ENCODE measurements around the gene NOP56. TPM values are rescaled to one million over a fixed set of nuclear protein-coding genes. Genes with fewer than 3 reads are reported as not detected.
"Not testable (repeated sequence)": the region's sequence is repeated elsewhere in the genome, so short reads cannot be mapped to it uniquely, and the experiment has no call there.

NOP56 gene
- total RNA-seq, 1 experiment from 2014 or later: 268 TPM

GRCh38 chr20:2682040-2682439, 29.6 kb downstream of the NOP56 start:
- DNase-seq (ENCODE audit: low read depth): not testable (repeated sequence)

GRCh38 chr20:2684817-2685216, 32.4 kb downstream of the NOP56 start:
- not testable (repeated sequence) for DNase-seq (ENCODE audit: low read depth)

- no peak for DNase-seq (ENCODE audit: low read depth)
Observed at GRCh38 chr20:2687514-2687913, 35.1 kb downstream of the NOP56 start.

- peak; percentile 45 for DNase-seq (ENCODE audit: low read depth)
Observed at GRCh38 chr20:2688041-2688591, 35.7 kb downstream of the NOP56 start.

GRCh38 chr20:2690213-2690612, 37.8 kb downstream of the NOP56 start:
- no peak for DNase-seq (ENCODE audit: low read depth)

- no peak for DNase-seq (ENCODE audit: low read depth)
Observed at GRCh38 chr20:2690718-2691117, 38.3 kb downstream of the NOP56 start.

- no peak for DNase-seq (ENCODE audit: low read depth)
Observed at GRCh38 chr20:2691127-2691526, 38.7 kb downstream of the NOP56 start.

- DNase-seq (ENCODE audit: low read depth): no peak
Observed at GRCh38 chr20:2691663-2692035, 39.2 kb downstream of the NOP56 start.

- DNase-seq (ENCODE audit: low read depth): no peak
Observed at GRCh38 chr20:2692036-2692885, 39.8 kb downstream of the NOP56 start, which contains the start of gene EBF4. EBF4 (plus strand) TSS chr20:2692780; CDS start chr20:2693646, 866 bp downstream.

GRCh38 chr20:2692886-2693285, 40.5 kb downstream of the NOP56 start:
- no peak for DNase-seq (ENCODE audit: low read depth)

- DNase-seq (ENCODE audit: low read depth): no peak
Observed at GRCh38 chr20:2693286-2694007, 41.0 kb downstream of the NOP56 start.

- DNase-seq (ENCODE audit: low read depth): no peak
Observed at GRCh38 chr20:2694008-2694471, 41.6 kb downstream of the NOP56 start.

- no peak for DNase-seq (ENCODE audit: low read depth)
Observed at GRCh38 chr20:2694519-2694918, 42.1 kb downstream of the NOP56 start.

- DNase-seq (ENCODE audit: low read depth): no peak
Observed at GRCh38 chr20:2695206-2695983, 43.0 kb downstream of the NOP56 start.

GRCh38 chr20:2695984-2696525, 43.6 kb downstream of the NOP56 start:
- DNase-seq (ENCODE audit: low read depth): not testable (repeated sequence)

GRCh38 chr20:2696646-2697045, 44.2 kb downstream of the NOP56 start:
- no peak for DNase-seq (ENCODE audit: low read depth)

GRCh38 chr20:2697768-2698167, 45.3 kb downstream of the NOP56 start:
- DNase-seq (ENCODE audit: low read depth): no peak

GRCh38 chr20:2698186-2698817, 45.9 kb downstream of the NOP56 start:
- DNase-seq (ENCODE audit: low read depth): no peak

- DNase-seq (ENCODE audit: low read depth): no peak
Observed at GRCh38 chr20:2698912-2699311, 46.5 kb downstream of the NOP56 start.

- no peak for DNase-seq (ENCODE audit: low read depth)
Observed at GRCh38 chr20:2699775-2700413, 47.5 kb downstream of the NOP56 start.

Data from RPMI7951 (cell line).